OCI-LY3 (cell line): Measurements from ENCODE around the gene SLC17A3.

Source experiments
- EZH2phosphoT487 ChIP-seq: fragments of 200-600 bp; shearing (Covaris generic); IDR thresholded peaks from 2 replicates; pipeline ENCODE4 v1.6.1; 2018; ENCODE audit warnings: antibody characterized with exemption, mixed run types, low read depth
- TF ChIP-seq, protein P1 (sequence below): fragments of 200-600, 300-600 bp; sonication (generic); IDR thresholded peaks from 2 replicates; pipeline ENCODE4 v1.5.1; 2014; ENCODE audit warnings: antibody characterized with exemption, low read length, low read depth

DNA sequence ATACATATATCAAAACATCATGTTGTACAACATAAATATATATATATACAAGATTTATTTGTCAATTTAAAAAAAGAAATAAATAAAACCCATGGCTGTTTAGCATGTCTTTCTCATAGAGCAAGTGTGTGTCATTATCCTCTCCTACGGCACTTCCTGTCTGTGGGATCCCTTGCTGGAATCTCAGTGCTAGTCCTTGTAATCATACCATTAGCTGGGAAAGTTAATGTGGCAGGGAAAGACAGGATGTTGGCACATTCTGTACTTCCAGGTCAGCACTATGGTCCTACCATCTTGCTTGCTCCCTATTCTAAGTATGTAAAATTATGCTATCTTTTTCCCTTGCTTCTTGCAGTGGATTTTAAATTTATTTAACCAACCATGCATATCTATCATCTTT, 9.5 kb upstream of the SLC17A3 start:
- TF ChIP-seq, protein P1, sequence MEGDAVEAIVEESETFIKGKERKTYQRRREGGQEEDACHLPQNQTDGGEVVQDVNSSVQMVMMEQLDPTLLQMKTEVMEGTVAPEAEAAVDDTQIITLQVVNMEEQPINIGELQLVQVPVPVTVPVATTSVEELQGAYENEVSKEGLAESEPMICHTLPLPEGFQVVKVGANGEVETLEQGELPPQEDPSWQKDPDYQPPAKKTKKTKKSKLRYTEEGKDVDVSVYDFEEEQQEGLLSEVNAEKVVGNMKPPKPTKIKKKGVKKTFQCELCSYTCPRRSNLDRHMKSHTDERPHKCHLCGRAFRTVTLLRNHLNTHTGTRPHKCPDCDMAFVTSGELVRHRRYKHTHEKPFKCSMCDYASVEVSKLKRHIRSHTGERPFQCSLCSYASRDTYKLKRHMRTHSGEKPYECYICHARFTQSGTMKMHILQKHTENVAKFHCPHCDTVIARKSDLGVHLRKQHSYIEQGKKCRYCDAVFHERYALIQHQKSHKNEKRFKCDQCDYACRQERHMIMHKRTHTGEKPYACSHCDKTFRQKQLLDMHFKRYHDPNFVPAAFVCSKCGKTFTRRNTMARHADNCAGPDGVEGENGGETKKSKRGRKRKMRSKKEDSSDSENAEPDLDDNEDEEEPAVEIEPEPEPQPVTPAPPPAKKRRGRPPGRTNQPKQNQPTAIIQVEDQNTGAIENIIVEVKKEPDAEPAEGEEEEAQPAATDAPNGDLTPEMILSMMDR, result no peak
- no peak for TF ChIP-seq EZH2phosphoT487
